ENCODE measurements around the gene MAP2K5.

The MAP2K5 gene

DNA sequence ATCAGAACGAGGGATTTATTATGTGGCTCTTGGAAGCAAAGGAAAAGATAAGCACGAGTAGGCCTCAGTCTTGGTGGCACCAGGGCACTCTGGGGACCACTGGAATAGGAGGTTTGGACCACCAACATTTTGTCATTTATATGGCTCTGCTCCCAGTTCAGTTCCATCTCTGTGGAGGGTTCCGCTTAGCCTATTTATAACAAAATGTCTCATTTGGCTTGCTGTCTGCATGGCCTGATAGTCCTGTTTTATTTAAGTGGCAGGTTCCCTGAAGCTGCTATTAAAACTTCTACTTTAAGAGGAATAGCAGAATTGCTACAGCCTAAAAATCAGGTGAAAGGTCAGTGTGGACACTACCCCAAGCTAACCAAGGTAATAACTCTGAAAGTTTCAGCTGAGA is 27.2 kb downstream of the MAP2K5 start:
- no peak overlapping the region for H3K4me3 ChIP-seq (ENCODE audit: low read depth, low read length)
- TF ChIP-seq, protein P1, sequence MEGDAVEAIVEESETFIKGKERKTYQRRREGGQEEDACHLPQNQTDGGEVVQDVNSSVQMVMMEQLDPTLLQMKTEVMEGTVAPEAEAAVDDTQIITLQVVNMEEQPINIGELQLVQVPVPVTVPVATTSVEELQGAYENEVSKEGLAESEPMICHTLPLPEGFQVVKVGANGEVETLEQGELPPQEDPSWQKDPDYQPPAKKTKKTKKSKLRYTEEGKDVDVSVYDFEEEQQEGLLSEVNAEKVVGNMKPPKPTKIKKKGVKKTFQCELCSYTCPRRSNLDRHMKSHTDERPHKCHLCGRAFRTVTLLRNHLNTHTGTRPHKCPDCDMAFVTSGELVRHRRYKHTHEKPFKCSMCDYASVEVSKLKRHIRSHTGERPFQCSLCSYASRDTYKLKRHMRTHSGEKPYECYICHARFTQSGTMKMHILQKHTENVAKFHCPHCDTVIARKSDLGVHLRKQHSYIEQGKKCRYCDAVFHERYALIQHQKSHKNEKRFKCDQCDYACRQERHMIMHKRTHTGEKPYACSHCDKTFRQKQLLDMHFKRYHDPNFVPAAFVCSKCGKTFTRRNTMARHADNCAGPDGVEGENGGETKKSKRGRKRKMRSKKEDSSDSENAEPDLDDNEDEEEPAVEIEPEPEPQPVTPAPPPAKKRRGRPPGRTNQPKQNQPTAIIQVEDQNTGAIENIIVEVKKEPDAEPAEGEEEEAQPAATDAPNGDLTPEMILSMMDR (IDR thresholded peaks at IDR 0.05; ENCODE audit: borderline replicate concordance, insufficient read depth, low read depth, low read length) = no peak

GRCh38 chr15:67570875-67571647 is 28.6 kb downstream of the MAP2K5 start:
- no peak overlapping the region for H3K4me3 ChIP-seq (ENCODE audit: low read depth, low read length)
- TF ChIP-seq, protein P1 (IDR thresholded peaks at IDR 0.05; ENCODE audit: borderline replicate concordance, insufficient read depth, low read depth, low read length) = no peak

DNA sequence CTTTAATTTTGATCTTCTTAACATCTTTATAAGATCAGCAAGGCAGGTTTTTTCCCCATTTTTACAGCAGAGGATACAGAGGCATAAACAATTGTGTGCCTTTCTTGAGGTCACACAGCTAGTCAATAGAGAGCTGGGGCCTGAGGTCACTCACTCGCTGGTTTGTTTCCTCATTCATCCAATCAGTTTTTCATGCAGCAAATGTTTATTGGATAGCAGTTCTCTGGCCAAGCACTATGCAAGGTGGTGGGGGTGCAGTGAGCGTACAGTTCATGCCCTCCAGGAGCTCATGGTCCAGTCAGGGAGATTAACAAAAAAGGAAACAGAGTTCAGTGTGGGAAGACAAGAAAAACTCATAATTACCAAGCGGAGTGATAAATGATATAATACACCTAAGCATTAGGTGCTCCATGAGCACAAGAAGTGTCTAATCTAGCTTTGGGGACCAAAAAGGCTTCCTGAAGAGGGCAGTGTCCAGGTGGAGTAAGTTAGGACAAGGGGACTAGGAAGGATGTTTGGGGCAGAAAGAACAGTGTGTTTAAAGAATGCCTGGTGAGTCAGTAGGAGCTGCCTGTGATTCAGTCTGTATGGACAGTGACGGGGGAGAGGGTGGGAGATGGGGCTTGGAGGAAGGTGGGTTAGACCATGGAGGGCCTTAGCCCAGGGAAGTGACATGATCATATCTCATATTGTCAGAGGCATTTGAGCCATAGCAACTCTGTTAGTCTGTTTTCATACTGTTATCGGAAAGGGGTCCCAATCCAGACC is 29.3 kb downstream of the MAP2K5 start:
- TF ChIP-seq, protein P1 (IDR thresholded peaks at IDR 0.05; ENCODE audit: borderline replicate concordance, insufficient read depth, low read depth, low read length) = no peak
- no peak overlapping the region for H3K4me3 ChIP-seq (ENCODE audit: low read depth, low read length)

DNA sequence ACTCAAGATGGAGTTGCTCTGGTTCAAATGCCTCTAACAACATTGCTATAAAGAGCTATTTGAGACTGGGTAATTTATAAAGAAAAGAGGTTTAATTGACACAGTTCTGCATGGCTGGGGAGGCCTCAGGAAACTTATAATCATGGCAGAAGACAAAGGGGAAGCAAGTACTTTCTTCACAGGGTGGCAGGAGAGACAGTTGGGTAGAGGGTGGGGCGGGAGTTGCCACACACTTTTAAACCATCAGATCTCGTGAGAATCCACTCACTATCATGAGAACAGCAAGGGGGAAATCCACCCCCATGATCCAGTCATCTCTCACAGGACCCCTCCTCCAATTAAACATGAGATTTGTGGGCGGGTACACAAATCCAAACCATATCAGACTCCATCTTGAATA is 30.7 kb downstream of the MAP2K5 start:
- TF ChIP-seq, protein P1 (IDR thresholded peaks at IDR 0.05; ENCODE audit: borderline replicate concordance, insufficient read depth, low read depth, low read length) = no peak
- H3K4me3 ChIP-seq (ENCODE audit: low read depth, low read length) = no peak overlapping the region

DNA sequence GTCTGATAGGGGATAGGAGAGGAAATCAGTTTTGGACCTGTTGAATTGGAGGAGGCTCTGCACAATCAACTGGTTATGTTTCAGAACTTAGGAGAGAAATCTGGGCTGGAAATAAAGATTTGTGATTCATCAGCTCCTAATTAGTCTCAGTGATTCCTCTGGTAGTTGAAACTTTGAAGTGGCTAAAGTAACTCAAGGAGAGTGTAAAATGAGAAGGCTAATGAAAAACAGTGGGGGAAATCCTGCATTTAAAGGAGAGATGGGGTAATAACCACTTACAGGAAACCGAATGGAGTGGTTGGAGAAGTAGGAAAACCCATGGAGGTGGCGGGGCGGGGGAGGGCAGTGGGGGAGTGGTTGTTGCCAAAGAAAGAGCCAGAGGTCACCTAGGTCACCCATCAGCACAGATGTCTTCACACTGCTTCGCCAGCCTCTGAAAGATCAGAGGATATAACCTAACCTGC is 32.6 kb downstream of the MAP2K5 start:
- H3K4me3 ChIP-seq (ENCODE audit: low read depth, low read length) = no peak overlapping the region
- TF ChIP-seq, protein P1 (IDR thresholded peaks at IDR 0.05; ENCODE audit: borderline replicate concordance, insufficient read depth, low read depth, low read length) = no peak

DNA sequence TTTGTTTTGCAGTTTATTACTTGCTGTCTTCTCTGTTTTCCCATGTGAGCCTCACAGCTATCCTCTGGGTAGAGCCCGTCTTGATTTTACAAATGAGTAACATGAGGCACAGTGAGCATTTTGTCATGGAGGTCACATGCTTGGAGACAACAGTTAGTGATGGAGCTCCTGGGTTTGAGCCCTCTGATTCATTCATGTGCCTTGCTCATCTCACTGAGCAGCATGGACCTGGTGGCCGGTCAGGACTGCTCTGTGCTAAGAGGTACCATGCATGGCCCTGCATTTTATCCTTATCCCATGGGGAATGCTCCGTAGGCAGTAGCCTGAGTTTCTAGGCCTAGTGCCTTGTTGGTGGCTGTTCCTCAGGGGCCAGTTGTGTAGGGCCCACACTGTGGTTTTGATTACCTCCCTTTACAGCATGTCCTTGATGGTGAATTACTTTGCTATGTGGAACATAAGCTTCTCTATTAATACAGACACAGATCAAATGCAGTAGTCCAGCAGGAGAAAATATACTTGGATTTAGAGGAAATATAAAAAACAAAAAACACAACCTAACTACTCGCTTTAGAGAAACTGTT is 35.6 kb downstream of the MAP2K5 start:
- no peak overlapping the region for H3K4me3 ChIP-seq (ENCODE audit: low read depth, low read length)
- TF ChIP-seq, protein P1 (IDR thresholded peaks at IDR 0.05; ENCODE audit: borderline replicate concordance, insufficient read depth, low read depth, low read length) = no peak

All from GM12875 (cell line).